ENCODE results near the gene OR10A6. TPM values are rescaled to one million over a fixed set of nuclear protein-coding genes. Genes with fewer than 3 reads are reported as not detected.

OR10A6 gene
- polyA plus RNA-seq, 3 donors: not detected

DNA sequence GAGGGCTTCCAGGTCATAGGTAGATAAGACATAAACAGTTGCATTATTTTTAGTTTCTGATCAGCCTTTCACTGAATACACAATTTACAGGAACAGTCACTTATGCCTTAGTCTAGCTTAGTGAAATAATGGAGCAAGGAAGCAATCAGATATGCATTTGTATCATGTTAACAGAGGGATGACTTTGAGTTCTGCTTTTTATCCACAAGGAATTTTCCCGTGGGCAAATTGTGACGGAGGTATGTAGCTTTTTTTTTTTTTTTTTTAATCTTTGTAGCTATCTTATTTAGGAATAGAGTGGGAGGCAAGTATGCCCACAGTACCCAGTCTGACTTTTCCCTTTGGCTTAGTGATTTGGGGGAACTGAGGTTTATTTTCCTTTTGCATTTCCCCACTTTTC, 37.6 kb upstream of the OR10A6 start:
- Histone ChIP-seq H4K20me1 (ENCODE audit: insufficient read depth, low read length) (no peaks in the 10 kb centered on the region), H3K9ac (ENCODE audit: insufficient read depth, low read length, poor library complexity, severe bottlenecking) (no peak overlapping the region), H3K27ac (ENCODE audit: low read depth in 1 of 2, low read length in 2 of 2) (no peak overlapping the region), H3K79me2 (ENCODE audit: insufficient read depth, low read length) (no peaks in the 10 kb centered on the region), H3K9me3 (replicated peaks in 1 of 2; ENCODE audit: control insufficient read depth in 1 of 2, insufficient read depth in 1 of 2, low read length in 2 of 2) (no peaks in the 10 kb centered on the region), H3K4me1 (ENCODE audit: control insufficient read depth in 1 of 2, insufficient read depth in 2 of 2, low read length in 2 of 2) (no peaks in the 10 kb centered on the region), H3K4me3 (replicated peaks in 1 of 3; ENCODE audit: low read depth in 2 of 3, low read length in 3 of 3) (no peak overlapping the region), H2AFZ (ENCODE audit: insufficient read depth, low read depth, low read length, poor library complexity, severe bottlenecking) (no peak overlapping the region), H3K36me3 (replicated peaks in 1 of 2; ENCODE audit: control insufficient read depth in 1 of 2, insufficient read depth in 2 of 2, low read length in 2 of 2) (no peaks in the 10 kb centered on the region), H3K4me2 (replicated peaks; ENCODE audit: extremely low read depth, low read length, poor library complexity, severe bottlenecking) (no peak overlapping the region), H3K27me3 (ENCODE audit: control insufficient read depth in 2 of 2, insufficient read depth in 2 of 2, low read length in 2 of 2) (peaks cover 0 to 3% of the 10 kb centered on the region in 2 donors)
- no peak overlapping the region for H3K27ac Mint-ChIP-seq
- intact Hi-C loops (cut with micrococcal nuclease): no loop called here
- H3K27me3 Mint-ChIP-seq (ENCODE audit: low read depth in 3 of 3): peaks cover 0 to 12% (median 10%) of the 10 kb centered on the region in 3 donors
- H3K9me3 Mint-ChIP-seq: no peaks in the 10 kb centered on the region
- DNase-seq: no peak
- H3K4me1 Mint-ChIP-seq: no peaks in the 10 kb centered on the region
- H3K4me3 Mint-ChIP-seq: no peak overlapping the region
- no peaks in the 10 kb centered on the region for H3K36me3 Mint-ChIP-seq
- no CpG with 5 or more reads among the region's 2 CpGs for WGBS (ENCODE audit: insufficient coverage)
- TF ChIP-seq, protein P1, sequence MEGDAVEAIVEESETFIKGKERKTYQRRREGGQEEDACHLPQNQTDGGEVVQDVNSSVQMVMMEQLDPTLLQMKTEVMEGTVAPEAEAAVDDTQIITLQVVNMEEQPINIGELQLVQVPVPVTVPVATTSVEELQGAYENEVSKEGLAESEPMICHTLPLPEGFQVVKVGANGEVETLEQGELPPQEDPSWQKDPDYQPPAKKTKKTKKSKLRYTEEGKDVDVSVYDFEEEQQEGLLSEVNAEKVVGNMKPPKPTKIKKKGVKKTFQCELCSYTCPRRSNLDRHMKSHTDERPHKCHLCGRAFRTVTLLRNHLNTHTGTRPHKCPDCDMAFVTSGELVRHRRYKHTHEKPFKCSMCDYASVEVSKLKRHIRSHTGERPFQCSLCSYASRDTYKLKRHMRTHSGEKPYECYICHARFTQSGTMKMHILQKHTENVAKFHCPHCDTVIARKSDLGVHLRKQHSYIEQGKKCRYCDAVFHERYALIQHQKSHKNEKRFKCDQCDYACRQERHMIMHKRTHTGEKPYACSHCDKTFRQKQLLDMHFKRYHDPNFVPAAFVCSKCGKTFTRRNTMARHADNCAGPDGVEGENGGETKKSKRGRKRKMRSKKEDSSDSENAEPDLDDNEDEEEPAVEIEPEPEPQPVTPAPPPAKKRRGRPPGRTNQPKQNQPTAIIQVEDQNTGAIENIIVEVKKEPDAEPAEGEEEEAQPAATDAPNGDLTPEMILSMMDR (IDR thresholded peaks at IDR 0.05): no peak

- Mint-ChIP-seq H3K4me3 (no peak overlapping the region), H3K27me3 (ENCODE audit: low read depth in 3 of 3) (peaks cover 0 to 12% (median 10%) of the 10 kb centered on the region in 3 donors), H3K4me1 (no peaks in the 10 kb centered on the region), H3K27ac (no peak overlapping the region), H3K9me3 (peaks cover 0 to 4% (median 0%) of the 10 kb centered on the region in 7 donors), H3K36me3 (no peaks in the 10 kb centered on the region)
- H3K36me3 ChIP-seq (replicated peaks in 1 of 2; ENCODE audit: control insufficient read depth in 1 of 2, insufficient read depth in 2 of 2, low read length in 2 of 2): no peaks in the 10 kb centered on the region
- no peaks in the 10 kb centered on the region for H3K9me3 ChIP-seq (replicated peaks in 1 of 2; ENCODE audit: control insufficient read depth in 1 of 2, insufficient read depth in 1 of 2, low read length in 2 of 2)
- intact Hi-C loops (cut with micrococcal nuclease): no loop called here
- no peaks in the 10 kb centered on the region for H4K20me1 ChIP-seq (ENCODE audit: insufficient read depth, low read length)
- H3K9ac ChIP-seq (ENCODE audit: insufficient read depth, low read length, poor library complexity, severe bottlenecking): no peak overlapping the region
- no peak for DNase-seq
- no peak overlapping the region for H3K4me2 ChIP-seq (replicated peaks; ENCODE audit: extremely low read depth, low read length, poor library complexity, severe bottlenecking)
- H2AFZ ChIP-seq (ENCODE audit: insufficient read depth, low read depth, low read length, poor library complexity, severe bottlenecking): no peak overlapping the region
- H3K27ac ChIP-seq (ENCODE audit: low read depth in 1 of 2, low read length in 2 of 2): no peak overlapping the region
- H3K4me3 ChIP-seq (replicated peaks in 1 of 3; ENCODE audit: low read depth in 2 of 3, low read length in 3 of 3): no peak overlapping the region
- TF ChIP-seq, protein P1 (IDR thresholded peaks at IDR 0.05): no peak
- H3K4me1 ChIP-seq (ENCODE audit: control insufficient read depth in 1 of 2, insufficient read depth in 2 of 2, low read length in 2 of 2): no peaks in the 10 kb centered on the region
- H3K79me2 ChIP-seq (ENCODE audit: insufficient read depth, low read length): no peaks in the 10 kb centered on the region
- H3K27me3 ChIP-seq (ENCODE audit: control insufficient read depth in 2 of 2, insufficient read depth in 2 of 2, low read length in 2 of 2): peaks cover 0 to 3% of the 10 kb centered on the region in 2 donors
These were observed 36.8 kb upstream of the OR10A6 start for GRCh38 chr11:7967826-7968225.
